NB4 (cell line): ENCODE data around the gene DAAM2.

Experiments
- CTCF ChIP-seq: IDR thresholded peaks from one replicate; pipeline ENCODE4 v1.5.1; 2012; ENCODE audit warnings: low read depth, low read length
- MAX ChIP-seq: IDR thresholded peaks from 2 replicates; pipeline ENCODE4 v1.6.1; 2011; ENCODE audit warnings: low read depth, low read length
- MYC ChIP-seq: IDR thresholded peaks from 2 replicates; pipeline ENCODE4 v1.6.1; 2011; ENCODE audit warnings: low read depth, low read length
- POLR2A ChIP-seq: IDR thresholded peaks from 2 replicates; pipeline ENCODE4 v1.6.1; 2011; ENCODE audit warnings: mild to moderate bottlenecking; ENCODE audit not compliant: insufficient read length; ENCODE audit errors: extremely low read depth

- TF ChIP-seq CTCF = no peak
- TF ChIP-seq POLR2A = no peak
- TF ChIP-seq MAX = no peak
- TF ChIP-seq MYC = no peak
Observed at GRCh38 chr6:39889229-39889628, 97.1 kb downstream of the DAAM2 start.
